ENCODE results near the gene SECTM1. TPM values are rescaled to one million over a fixed set of nuclear protein-coding genes. Genes with fewer than 3 reads are reported as not detected.
A peak's percentile ranks its signal among the peaks of the same experiment; 100 is the strongest.

SECTM1 gene
- polyA plus RNA-seq, 2 of the 4 experiments (the other 2 are of a cell fraction), result 0.22 to 2.0 TPM

DNA sequence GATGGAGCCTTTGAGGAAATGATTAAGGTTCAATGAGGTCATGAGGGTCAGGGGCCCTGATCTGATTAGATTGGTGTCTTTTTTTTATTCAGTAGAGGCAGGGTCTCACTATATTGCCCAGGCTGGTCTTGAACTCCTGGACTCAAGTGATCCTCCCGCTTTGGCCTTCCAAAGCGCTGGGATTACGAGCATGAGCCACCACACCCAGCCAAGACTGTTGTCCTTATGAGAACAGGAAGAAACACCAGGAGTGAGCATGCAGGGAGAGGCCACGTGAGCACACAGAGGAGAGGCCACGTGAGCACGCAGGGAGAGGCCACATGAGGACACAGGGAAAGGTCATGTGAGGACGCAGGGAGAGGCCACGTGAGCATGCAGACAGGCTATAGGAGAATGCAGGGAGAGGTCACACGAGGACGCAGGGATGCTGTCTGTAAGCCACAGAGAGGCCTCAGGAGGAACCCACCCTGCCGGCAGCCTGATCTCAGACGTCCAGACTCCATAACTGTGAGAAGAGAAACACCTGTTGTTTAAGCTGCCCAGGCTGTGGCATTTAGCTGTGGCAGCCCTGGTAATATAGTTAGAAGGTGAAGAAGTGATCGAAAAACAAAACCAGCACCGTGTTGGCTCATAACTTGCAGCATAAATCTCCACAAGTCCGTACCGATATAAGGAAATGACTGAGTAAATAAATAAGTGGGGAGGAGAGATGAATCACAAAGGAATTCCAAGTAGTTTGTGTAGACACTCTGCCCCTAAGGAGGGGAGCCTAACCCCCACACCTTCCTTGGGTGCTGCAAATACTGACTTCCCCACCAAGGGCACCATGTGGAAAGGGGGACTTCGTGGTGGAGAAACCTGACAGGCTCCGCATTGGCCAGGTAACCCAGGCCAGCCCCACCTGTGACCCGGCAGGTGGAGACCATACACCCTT, 45.4 kb downstream of the SECTM1 start (continued):
- TF ChIP-seq SMC3 (IDR thresholded peaks at IDR 0.05) (0 out of 3 replicates have a peak, but pooled peaks have one; percentile 5), HMGXB4 (CRISPR knock-in tag; IDR thresholded peaks at IDR 0.05; ENCODE audit: borderline replicate concordance) (no peak), NFE2L2 (conservative IDR thresholded peaks at IDR 0.05; ENCODE audit: low read length) (no peak; the same call in 1 of the 2 replicates), RNF2 (IDR thresholded peaks at IDR 0.05; ENCODE audit: borderline replicate concordance, low read depth) (no peak), TP53 (CRISPR knock-in tag; IDR thresholded peaks at IDR 0.05) (peak; percentile 68; the same call in 1 of the 2 replicates), NPAS2 (CRISPR knock-in tag; IDR thresholded peaks at IDR 0.05; ENCODE audit: borderline replicate concordance) (peak; percentile 100), MAZ (IDR thresholded peaks at IDR 0.05; ENCODE audit: borderline replicate concordance, low read depth, low read length) (0 out of 2 replicates have a peak, but pooled peaks have one; percentile 8), FOSB (CRISPR knock-in tag; IDR thresholded peaks at IDR 0.05) (no peak), CTCF (IDR thresholded peaks at IDR 0.05) (no peak), JUNB (IDR thresholded peaks at IDR 0.05) (peak; percentile 76; the same call in 1 of the 2 replicates), CBX8 (IDR thresholded peaks at IDR 0.05) (no peak), JUN (IDR thresholded peaks at IDR 0.05) (peak in 1 of 2 experiments; percentile 85; a peak in 3 of 5 replicates), EP300 (IDR thresholded peaks at IDR 0.05) (peak; percentile 47 to 66; a peak in 3 of 5 replicates), CBX2 (IDR thresholded peaks at IDR 0.05; ENCODE audit: borderline replicate concordance, low read depth) (no peak), ELK1 (IDR thresholded peaks at IDR 0.05; ENCODE audit: low read depth, low read length) (no peak), MAFK (IDR thresholded peaks at IDR 0.05; ENCODE audit: partially characterized antibody) (no peak), ZSCAN20 (CRISPR knock-in tag; IDR thresholded peaks at IDR 0.05) (peak; percentile 85), EHF (CRISPR knock-in tag; IDR thresholded peaks at IDR 0.05) (0 out of 2 replicates have a peak, but pooled peaks have one; percentile 56)
- TF ChIP-seq, protein P1, sequence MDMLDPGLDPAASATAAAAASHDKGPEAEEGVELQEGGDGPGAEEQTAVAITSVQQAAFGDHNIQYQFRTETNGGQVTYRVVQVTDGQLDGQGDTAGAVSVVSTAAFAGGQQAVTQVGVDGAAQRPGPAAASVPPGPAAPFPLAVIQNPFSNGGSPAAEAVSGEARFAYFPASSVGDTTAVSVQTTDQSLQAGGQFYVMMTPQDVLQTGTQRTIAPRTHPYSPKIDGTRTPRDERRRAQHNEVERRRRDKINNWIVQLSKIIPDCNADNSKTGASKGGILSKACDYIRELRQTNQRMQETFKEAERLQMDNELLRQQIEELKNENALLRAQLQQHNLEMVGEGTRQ (IDR thresholded peaks at IDR 0.05), result peak; percentile 100
